HG03565 (cell line): ENCODE results near the gene SLC39A13.

Source experiments
- ATAC-seq: cut with Tn5 transposase; IDR thresholded peaks from one replicate; pipeline ENCODE4 v1.9.1; 2021; ENCODE audit warnings: mild to moderate bottlenecking, moderate library complexity; ENCODE audit not compliant: unreplicated experiment

Gene SLC39A13

GRCh38 chr11:47447906-47448305 lies 39.5 kb downstream of the SLC39A13 start:
- ATAC-seq, result no peak

DNA sequence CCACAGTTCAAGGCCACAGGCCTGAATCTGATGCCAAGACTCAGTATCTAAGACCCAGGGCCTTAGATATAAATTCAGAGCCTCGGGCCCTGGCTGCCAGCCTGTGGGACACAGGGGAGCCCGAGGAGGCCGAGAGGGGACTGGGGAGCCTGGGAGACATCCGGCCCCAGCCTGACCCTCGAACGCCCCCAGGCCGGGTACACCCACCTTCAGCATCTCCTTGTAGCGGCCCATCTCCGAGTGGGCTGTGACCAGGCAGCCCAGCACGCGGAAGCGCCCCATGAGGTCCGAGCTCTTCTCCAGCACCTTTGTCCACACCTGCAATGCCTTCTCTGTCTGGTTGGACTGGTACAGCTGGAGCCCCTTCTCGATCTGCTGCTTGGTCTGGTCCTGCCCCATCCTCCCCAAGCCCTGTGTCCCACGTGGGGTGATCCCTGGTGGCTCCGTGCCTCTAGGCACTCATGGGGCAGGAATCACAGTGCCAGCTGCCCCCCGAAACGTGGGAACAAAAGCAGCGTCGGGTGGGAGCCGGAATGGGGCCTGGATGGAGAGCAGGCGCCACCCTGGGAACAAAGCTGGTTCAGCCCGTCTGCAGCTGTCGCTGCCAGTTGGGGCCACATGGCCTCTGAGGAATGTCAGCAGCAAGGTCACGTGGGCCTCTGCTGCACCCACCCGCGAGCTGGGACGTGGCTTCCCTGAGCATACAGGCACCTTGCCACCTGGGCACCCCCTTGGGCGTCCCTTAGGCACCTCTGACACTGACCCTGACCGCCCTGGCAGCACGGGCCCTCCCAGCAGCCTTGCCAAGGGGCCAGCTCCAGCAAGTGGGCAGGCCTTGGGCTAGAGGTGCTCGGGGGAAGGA lies 40.4 kb downstream of the SLC39A13 start, which contains the start of gene RAPSN:
Gene RAPSN, minus strand, starts transcription at position 571 of the 862 bp plus-strand sequence. Its CDS starts 172 bp downstream, at position 399.
- no peak for ATAC-seq

DNA sequence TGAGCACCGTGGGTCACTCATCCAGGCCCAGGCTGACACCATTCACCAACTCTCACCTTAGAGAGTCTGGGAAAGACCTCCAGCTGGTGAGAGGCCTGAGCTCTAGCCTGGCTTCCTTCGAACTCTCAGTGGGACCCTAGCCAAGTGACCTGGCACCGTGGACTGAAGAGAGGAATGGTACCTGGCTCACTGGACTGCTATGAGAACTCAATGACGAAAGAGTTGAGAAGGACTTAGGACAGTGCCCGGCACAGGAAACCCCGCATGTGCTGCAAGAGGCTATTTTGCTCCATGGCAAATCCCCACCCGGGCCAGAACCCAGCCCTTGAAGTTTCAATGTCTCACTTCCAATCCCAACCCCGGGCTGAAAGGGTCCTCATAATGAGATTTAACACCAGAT lies 41.2 kb downstream of the SLC39A13 start:
- ATAC-seq, result no peak

- no peak for ATAC-seq
Measured at GRCh38 chr11:47451436-47451835, 43.0 kb downstream of the SLC39A13 start.

DNA sequence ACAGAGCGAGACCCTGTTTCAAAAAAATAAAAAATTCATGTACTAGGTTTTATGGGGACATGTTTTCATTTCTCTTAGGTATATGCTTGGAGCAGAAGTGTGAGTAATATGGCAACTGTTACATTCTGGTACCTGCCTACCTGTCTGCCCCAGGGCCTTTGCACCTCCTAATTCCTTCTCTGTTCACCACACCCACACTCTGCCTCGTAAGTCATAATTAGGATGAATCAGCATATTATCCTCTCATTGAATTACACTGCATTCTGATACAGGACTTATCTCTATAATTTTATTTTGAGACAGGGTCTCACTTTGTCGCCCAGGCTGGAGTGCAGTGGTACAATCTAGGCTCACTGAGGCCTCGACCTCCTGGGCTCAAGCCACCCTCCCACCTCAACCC lies 43.6 kb downstream of the SLC39A13 start:
- ATAC-seq, result no peak

GRCh38 chr11:47453365-47453764 lies 45.0 kb downstream of the SLC39A13 start:
- no peak for ATAC-seq

GRCh38 chr11:47454258-47454671 lies 45.9 kb downstream of the SLC39A13 start:
- ATAC-seq, result peak; percentile 57

GRCh38 chr11:47460571-47461235 lies 52.3 kb downstream of the SLC39A13 start:
- ATAC-seq, result no peak

DNA sequence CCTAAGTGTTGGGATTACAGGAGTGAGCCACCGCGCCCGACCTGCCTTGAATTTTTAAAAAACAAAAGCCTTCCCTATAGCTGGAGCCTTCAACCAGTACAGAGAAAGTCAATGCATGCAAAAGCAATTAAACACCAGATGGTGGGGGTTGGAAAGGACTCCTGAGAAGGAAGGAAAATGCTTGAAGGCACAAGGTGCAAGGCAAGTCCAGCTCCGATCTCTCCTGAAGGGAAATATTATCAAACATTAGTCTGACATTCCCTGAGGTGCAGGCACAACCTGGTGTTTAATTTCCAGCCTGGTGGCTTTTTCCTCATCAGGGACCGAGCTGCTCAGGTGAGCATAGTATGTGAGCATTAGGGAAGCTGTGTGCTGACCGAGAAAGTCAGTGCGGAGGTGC lies 53.5 kb downstream of the SLC39A13 start:
- ATAC-seq, result no peak

- no peak for ATAC-seq
Measured at GRCh38 chr11:47464483-47464882, 56.1 kb downstream of the SLC39A13 start.
